ENCODE results near the gene ARHGAP42.

DNA sequence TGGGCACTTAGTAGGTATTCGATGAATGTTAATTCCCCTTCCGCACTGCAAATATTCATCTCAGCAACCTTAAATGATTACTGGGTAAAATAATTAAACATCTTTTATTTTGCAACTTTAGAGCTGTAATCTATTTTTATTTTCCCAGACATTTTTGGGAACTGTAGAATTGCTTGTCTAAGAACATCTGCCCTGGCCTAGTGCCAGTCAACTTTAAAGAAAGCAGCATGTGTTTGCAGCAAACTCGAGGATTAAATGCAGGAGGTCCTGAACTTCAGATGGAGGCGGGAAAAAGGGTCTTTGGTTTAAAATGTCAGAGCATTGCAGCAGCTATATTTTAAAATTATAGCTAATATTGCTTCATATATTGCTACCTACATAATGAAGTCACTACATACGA, 252.5 kb downstream of the ARHGAP42 start:
- TF ChIP-seq CEBPB (IDR thresholded peaks at IDR 0.05; ENCODE audit: borderline replicate concordance in 1 of 2, low read depth in 2 of 2, low read length in 2 of 2), result no peak
- TF ChIP-seq, protein P1, sequence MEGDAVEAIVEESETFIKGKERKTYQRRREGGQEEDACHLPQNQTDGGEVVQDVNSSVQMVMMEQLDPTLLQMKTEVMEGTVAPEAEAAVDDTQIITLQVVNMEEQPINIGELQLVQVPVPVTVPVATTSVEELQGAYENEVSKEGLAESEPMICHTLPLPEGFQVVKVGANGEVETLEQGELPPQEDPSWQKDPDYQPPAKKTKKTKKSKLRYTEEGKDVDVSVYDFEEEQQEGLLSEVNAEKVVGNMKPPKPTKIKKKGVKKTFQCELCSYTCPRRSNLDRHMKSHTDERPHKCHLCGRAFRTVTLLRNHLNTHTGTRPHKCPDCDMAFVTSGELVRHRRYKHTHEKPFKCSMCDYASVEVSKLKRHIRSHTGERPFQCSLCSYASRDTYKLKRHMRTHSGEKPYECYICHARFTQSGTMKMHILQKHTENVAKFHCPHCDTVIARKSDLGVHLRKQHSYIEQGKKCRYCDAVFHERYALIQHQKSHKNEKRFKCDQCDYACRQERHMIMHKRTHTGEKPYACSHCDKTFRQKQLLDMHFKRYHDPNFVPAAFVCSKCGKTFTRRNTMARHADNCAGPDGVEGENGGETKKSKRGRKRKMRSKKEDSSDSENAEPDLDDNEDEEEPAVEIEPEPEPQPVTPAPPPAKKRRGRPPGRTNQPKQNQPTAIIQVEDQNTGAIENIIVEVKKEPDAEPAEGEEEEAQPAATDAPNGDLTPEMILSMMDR (IDR thresholded peaks at IDR 0.05 in 2 of 3, conservative IDR thresholded peaks at IDR 0.05 in 1 of 3; ENCODE audit: control insufficient read depth in 2 of 3, extremely low read depth in 1 of 3, insufficient read depth in 1 of 3, low read depth in 3 of 3, low read length in 3 of 3), result no peak
- no peak for TF ChIP-seq EP300 (IDR thresholded peaks at IDR 0.05; ENCODE audit: borderline replicate concordance in 1 of 2, control insufficient read depth in 1 of 2, low read depth in 2 of 2, low read length in 2 of 2)
- no peak for TF ChIP-seq RCOR1 (conservative IDR thresholded peaks at IDR 0.05; ENCODE audit: low read depth, low read length)
- TF ChIP-seq EZH2 (IDR thresholded peaks at IDR 0.05; ENCODE audit: borderline replicate concordance, control insufficient read depth, low read depth, low read length), result no peak
- TF ChIP-seq, protein P2, sequence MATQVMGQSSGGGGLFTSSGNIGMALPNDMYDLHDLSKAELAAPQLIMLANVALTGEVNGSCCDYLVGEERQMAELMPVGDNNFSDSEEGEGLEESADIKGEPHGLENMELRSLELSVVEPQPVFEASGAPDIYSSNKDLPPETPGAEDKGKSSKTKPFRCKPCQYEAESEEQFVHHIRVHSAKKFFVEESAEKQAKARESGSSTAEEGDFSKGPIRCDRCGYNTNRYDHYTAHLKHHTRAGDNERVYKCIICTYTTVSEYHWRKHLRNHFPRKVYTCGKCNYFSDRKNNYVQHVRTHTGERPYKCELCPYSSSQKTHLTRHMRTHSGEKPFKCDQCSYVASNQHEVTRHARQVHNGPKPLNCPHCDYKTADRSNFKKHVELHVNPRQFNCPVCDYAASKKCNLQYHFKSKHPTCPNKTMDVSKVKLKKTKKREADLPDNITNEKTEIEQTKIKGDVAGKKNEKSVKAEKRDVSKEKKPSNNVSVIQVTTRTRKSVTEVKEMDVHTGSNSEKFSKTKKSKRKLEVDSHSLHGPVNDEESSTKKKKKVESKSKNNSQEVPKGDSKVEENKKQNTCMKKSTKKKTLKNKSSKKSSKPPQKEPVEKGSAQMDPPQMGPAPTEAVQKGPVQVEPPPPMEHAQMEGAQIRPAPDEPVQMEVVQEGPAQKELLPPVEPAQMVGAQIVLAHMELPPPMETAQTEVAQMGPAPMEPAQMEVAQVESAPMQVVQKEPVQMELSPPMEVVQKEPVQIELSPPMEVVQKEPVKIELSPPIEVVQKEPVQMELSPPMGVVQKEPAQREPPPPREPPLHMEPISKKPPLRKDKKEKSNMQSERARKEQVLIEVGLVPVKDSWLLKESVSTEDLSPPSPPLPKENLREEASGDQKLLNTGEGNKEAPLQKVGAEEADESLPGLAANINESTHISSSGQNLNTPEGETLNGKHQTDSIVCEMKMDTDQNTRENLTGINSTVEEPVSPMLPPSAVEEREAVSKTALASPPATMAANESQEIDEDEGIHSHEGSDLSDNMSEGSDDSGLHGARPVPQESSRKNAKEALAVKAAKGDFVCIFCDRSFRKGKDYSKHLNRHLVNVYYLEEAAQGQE (IDR thresholded peaks at IDR 0.05; ENCODE audit: low read depth, low read length), result no peak
- no peak for TF ChIP-seq RAD21 (IDR thresholded peaks at IDR 0.05; ENCODE audit: insufficient read depth, low read depth, low read length)
- no peak for TF ChIP-seq FOXM1 (IDR thresholded peaks at IDR 0.05; ENCODE audit: low read depth, low read length)
- TF ChIP-seq CREB1 (IDR thresholded peaks at IDR 0.05; ENCODE audit: low read depth), result no peak
- no peak for TF ChIP-seq NFYA (IDR thresholded peaks at IDR 0.05; ENCODE audit: borderline replicate concordance, low read depth, low read length)
- TF ChIP-seq POLR2A (IDR thresholded peaks at IDR 0.05; ENCODE audit: low read depth, low read length), result no peak
- TF ChIP-seq, protein P3, sequence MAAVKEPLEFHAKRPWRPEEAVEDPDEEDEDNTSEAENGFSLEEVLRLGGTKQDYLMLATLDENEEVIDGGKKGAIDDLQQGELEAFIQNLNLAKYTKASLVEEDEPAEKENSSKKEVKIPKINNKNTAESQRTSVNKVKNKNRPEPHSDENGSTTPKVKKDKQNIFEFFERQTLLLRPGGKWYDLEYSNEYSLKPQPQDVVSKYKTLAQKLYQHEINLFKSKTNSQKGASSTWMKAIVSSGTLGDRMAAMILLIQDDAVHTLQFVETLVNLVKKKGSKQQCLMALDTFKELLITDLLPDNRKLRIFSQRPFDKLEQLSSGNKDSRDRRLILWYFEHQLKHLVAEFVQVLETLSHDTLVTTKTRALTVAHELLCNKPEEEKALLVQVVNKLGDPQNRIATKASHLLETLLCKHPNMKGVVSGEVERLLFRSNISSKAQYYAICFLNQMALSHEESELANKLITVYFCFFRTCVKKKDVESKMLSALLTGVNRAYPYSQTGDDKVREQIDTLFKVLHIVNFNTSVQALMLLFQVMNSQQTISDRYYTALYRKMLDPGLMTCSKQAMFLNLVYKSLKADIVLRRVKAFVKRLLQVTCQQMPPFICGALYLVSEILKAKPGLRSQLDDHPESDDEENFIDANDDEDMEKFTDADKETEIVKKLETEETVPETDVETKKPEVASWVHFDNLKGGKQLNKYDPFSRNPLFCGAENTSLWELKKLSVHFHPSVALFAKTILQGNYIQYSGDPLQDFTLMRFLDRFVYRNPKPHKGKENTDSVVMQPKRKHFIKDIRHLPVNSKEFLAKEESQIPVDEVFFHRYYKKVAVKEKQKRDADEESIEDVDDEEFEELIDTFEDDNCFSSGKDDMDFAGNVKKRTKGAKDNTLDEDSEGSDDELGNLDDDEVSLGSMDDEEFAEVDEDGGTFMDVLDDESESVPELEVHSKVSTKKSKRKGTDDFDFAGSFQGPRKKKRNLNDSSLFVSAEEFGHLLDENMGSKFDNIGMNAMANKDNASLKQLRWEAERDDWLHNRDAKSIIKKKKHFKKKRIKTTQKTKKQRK (IDR thresholded peaks at IDR 0.05; ENCODE audit: low read depth, low read length), result no peak

Data from GM12878 (cell line).